Vagina (tissue), 2 donors: Measurements from ENCODE around the gene SFXN4.
A peak's percentile ranks its signal among the peaks of the same experiment; 100 is the strongest.

Experiments used
- CTCF ChIP-seq, 3 experiments: fragments of 450-650 bp in 2 of 3; fragments of 200-600 bp in 1 of 3; sonication (generic) in 1 of 3; IDR thresholded peaks; one replicate each; pipeline ENCODE4 v1.5.1; 2017 to 2019; ENCODE audit warnings: antibody characterized with exemption in 3 of 3, mild to moderate bottlenecking in 2 of 3, moderate library complexity in 2 of 3
- POLR2A ChIP-seq, 2 donors: fragments of 450-650 bp; IDR thresholded peaks; one replicate each; pipeline ENCODE4 v1.6.1; 2017; ENCODE audit warnings: antibody characterized with exemption in 2 of 2, mild to moderate bottlenecking in 2 of 2, moderate library complexity in 2 of 2
- POLR2AphosphoS5 ChIP-seq, 2 donors: sonication (generic); formaldehyde crosslinking; IDR thresholded peaks; one replicate each; pipeline ENCODE4 v1.9.0; 2017; ENCODE audit warnings: antibody characterized with exemption in 2 of 2, mild to moderate bottlenecking in 2 of 2, low read depth in 1 of 2; ENCODE audit not compliant: insufficient read depth in 1 of 2

DNA sequence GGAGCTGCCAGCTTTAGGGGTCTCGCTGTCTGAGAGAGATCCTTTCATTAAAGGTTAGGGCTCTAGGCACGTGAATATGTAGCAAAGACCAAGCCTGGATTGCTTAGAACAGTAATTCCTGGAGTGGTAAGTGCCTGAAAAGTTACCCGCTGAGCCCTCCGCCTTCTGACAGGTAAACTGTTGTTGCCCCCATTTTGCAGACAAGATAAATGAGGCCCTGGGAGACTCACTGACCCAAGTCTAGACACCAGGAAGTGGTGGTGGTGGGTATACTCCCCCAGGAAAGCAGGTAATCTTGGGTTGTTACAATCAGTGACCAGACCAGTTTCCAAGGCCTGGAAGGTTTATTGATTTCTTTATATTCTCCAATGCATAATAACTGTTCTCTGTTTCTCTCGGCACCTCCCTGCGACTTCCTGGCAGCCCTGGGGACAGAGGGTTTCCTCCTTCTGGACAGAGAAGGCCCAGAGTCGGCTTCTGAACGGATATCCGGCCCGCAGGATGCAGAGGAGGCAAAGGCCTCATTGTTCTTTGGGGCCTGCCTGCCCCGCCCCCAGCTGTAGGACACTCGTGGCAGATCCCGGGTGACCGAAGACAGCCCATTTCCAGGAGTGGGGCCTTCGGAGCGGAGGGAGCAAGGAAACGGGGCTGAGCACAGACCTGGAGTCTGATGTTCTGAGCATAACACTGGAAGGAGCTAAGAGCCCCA is 40.5 kb upstream of the SFXN4 start:
- TF ChIP-seq CTCF (IDR thresholded peaks at IDR 0.05) (no peak), POLR2AphosphoS5 (IDR thresholded peaks at IDR 0.05; ENCODE audit: insufficient read depth in 1 of 2, low read depth in 1 of 2) (peak; percentile 31 to 62), POLR2A (IDR thresholded peaks at IDR 0.05) (no peak)
